Measurements from ENCODE around the gene KRT85.

- TF ChIP-seq, protein P1, sequence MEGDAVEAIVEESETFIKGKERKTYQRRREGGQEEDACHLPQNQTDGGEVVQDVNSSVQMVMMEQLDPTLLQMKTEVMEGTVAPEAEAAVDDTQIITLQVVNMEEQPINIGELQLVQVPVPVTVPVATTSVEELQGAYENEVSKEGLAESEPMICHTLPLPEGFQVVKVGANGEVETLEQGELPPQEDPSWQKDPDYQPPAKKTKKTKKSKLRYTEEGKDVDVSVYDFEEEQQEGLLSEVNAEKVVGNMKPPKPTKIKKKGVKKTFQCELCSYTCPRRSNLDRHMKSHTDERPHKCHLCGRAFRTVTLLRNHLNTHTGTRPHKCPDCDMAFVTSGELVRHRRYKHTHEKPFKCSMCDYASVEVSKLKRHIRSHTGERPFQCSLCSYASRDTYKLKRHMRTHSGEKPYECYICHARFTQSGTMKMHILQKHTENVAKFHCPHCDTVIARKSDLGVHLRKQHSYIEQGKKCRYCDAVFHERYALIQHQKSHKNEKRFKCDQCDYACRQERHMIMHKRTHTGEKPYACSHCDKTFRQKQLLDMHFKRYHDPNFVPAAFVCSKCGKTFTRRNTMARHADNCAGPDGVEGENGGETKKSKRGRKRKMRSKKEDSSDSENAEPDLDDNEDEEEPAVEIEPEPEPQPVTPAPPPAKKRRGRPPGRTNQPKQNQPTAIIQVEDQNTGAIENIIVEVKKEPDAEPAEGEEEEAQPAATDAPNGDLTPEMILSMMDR (IDR thresholded peaks at IDR 0.05; ENCODE audit: insufficient read depth, low read depth, low read length): no peak
- no peak for TF ChIP-seq EZH2 (IDR thresholded peaks at IDR 0.05; ENCODE audit: insufficient read depth, low read length)
Measured at GRCh38 chr12:52395761-52396434, 28.6 kb upstream of the KRT85 start.

All from astrocyte (in vitro differentiated cells and primary cell).